ENCODE measurements around the gene SST.

Gene SST

DNA sequence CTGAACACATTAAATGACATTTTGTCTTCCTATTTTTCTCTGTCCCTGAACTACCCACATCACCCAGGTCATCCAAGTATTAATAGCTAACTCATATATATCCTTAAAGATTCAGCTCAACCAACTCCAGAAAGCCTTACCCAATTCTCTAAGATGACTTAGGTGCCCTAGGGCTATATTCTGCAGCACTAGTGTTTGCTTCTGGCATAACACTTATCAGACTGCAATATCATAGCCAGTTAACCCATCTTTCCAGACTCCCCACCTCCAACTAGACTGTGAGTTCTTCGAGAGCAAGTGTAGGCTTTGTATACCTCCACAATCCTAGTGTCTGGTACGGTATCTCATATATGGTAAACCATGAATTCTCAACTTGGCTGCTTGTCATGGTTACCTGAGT is 50.7 kb downstream of the SST start:
- no peak for DNase-seq
- Histone ChIP-seq H3K27me3 (peaks cover 6% of the 10 kb centered on the region; the same call in 1 of the 2 replicates), H3K4me3 (ENCODE audit: low read depth, low read length) (no peak overlapping the region), H3K36me3 (no peaks in the 10 kb centered on the region), H3K9me3 (no peaks in the 10 kb centered on the region), H3K4me1 (no peaks in the 10 kb centered on the region)
- TF ChIP-seq, protein P1, sequence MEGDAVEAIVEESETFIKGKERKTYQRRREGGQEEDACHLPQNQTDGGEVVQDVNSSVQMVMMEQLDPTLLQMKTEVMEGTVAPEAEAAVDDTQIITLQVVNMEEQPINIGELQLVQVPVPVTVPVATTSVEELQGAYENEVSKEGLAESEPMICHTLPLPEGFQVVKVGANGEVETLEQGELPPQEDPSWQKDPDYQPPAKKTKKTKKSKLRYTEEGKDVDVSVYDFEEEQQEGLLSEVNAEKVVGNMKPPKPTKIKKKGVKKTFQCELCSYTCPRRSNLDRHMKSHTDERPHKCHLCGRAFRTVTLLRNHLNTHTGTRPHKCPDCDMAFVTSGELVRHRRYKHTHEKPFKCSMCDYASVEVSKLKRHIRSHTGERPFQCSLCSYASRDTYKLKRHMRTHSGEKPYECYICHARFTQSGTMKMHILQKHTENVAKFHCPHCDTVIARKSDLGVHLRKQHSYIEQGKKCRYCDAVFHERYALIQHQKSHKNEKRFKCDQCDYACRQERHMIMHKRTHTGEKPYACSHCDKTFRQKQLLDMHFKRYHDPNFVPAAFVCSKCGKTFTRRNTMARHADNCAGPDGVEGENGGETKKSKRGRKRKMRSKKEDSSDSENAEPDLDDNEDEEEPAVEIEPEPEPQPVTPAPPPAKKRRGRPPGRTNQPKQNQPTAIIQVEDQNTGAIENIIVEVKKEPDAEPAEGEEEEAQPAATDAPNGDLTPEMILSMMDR (IDR thresholded peaks at IDR 0.05; ENCODE audit: low read depth, low read length), result no peak

All from BE2C (cell line).